ENCODE results near the gene RELN.

RELN gene

DNA sequence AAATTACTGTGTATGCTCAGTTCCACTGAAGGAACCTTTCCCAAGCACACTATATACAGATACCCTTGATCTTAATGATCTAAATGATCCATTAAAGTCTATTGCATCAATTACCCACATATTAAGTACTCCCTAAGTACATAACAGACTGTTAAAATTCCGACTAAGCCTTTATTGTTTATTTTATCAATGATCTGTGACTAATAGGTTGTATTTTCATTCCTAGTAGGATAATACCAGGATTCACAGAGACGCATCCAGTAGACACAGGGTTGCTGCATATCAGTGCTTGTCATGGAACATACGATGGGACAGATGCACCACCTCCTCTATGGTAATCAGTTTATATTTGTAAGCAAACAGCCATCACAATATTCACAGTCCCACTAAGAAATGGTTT is 383.8 kb downstream of the RELN start:
- H3K27me3 ChIP-seq (replicated peaks in 2 of 5; ENCODE audit: control insufficient read depth in 4 of 5, insufficient read depth in 5 of 5, low read length in 4 of 5) = no peaks in the 10 kb centered on the region
- no peaks in the 10 kb centered on the region for H3K36me3 ChIP-seq (ENCODE audit: control insufficient read depth in 4 of 4, insufficient read depth in 4 of 4, low read length in 3 of 4)
- DNase-seq = no peak
- POLR2A ChIA-PET = no interaction called here
- no peaks in the 10 kb centered on the region for H3K9me3 ChIP-seq (ENCODE audit: control extremely low read depth in 1 of 5, control insufficient read depth in 4 of 5, insufficient read depth in 2 of 5, low read depth in 1 of 5, low read length in 4 of 5)
- CTCF ChIA-PET = no interaction called here
- H3K4me3 ChIP-seq (ENCODE audit: control insufficient read depth in 1 of 7, extremely low read depth in 1 of 7, insufficient read depth in 4 of 7, low read depth in 2 of 7, low read length in 6 of 7) = no peak overlapping the region
- H3K27ac ChIP-seq (ENCODE audit: insufficient read depth in 1 of 2, low read depth in 1 of 2, low read length in 2 of 2, poor library complexity in 1 of 2, severe bottlenecking in 2 of 2) = no peak overlapping the region
- 100% methylated on average over 1 of the region's 3 CpGs for WGBS (ENCODE audit: insufficient coverage)
- no peaks in the 10 kb centered on the region for H3K4me1 ChIP-seq (ENCODE audit: control extremely low read depth in 1 of 4, control insufficient read depth in 4 of 4, insufficient read depth in 4 of 4, low read length in 3 of 4)

DNA sequence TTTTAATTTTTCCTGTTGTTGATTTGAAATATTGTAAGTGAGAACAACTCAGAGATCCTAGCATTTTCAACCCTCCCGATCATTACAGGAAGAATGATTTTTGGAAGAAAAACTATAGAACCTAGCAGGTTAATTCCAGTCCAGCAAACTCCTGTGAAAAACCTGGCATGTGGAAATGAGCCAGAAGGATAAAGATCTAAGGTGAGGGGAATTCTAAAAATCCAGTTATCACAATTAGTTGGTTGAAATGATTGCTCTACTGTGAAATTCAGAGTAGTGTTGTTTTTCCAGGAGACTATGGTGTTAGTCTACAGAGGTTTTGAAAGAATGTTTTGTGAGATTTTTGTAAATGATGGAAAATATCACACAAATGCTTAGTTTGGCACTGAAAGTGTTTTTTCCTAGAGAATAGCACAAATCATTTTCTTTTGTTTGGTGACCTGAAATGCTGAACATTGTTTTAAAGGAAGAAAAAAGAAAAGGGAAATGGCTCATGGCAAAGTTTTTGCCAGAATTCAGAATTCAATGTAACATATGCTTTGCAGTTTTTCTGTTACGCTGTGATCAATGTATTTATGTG is 391.0 kb downstream of the RELN start:
- H3K36me3 ChIP-seq (ENCODE audit: control insufficient read depth in 4 of 4, insufficient read depth in 4 of 4, low read length in 3 of 4) = no peaks in the 10 kb centered on the region
- CTCF ChIA-PET = no interaction called here
- 100% methylated on average over 1 of the region's 2 CpGs for WGBS (ENCODE audit: insufficient coverage)
- no peak for DNase-seq
- H3K4me1 ChIP-seq (ENCODE audit: control extremely low read depth in 1 of 4, control insufficient read depth in 4 of 4, insufficient read depth in 4 of 4, low read length in 3 of 4) = no peaks in the 10 kb centered on the region
- no peak overlapping the region for H3K27ac ChIP-seq (ENCODE audit: insufficient read depth in 1 of 2, low read depth in 1 of 2, low read length in 2 of 2, poor library complexity in 1 of 2, severe bottlenecking in 2 of 2)
- no peak overlapping the region for H3K4me3 ChIP-seq (ENCODE audit: control insufficient read depth in 1 of 7, extremely low read depth in 1 of 7, insufficient read depth in 4 of 7, low read depth in 2 of 7, low read length in 6 of 7)
- POLR2A ChIA-PET = no interaction called here
- H3K27me3 ChIP-seq (replicated peaks in 2 of 5; ENCODE audit: control insufficient read depth in 4 of 5, insufficient read depth in 5 of 5, low read length in 4 of 5) = no peaks in the 10 kb centered on the region
- H3K9me3 ChIP-seq (ENCODE audit: control extremely low read depth in 1 of 5, control insufficient read depth in 4 of 5, insufficient read depth in 2 of 5, low read depth in 1 of 5, low read length in 4 of 5) = no peaks in the 10 kb centered on the region

GRCh38 chr7:103597606-103598005 is 391.9 kb downstream of the RELN start:
- Histone ChIP-seq H3K4me3 (ENCODE audit: control insufficient read depth in 1 of 7, extremely low read depth in 1 of 7, insufficient read depth in 4 of 7, low read depth in 2 of 7, low read length in 6 of 7) (no peak overlapping the region), H3K4me1 (ENCODE audit: control extremely low read depth in 1 of 4, control insufficient read depth in 4 of 4, insufficient read depth in 4 of 4, low read length in 3 of 4) (no peaks in the 10 kb centered on the region), H3K9me3 (ENCODE audit: control extremely low read depth in 1 of 5, control insufficient read depth in 4 of 5, insufficient read depth in 2 of 5, low read depth in 1 of 5, low read length in 4 of 5) (no peaks in the 10 kb centered on the region), H3K36me3 (ENCODE audit: control insufficient read depth in 4 of 4, insufficient read depth in 4 of 4, low read length in 3 of 4) (no peaks in the 10 kb centered on the region), H3K27me3 (replicated peaks in 2 of 5; ENCODE audit: control insufficient read depth in 4 of 5, insufficient read depth in 5 of 5, low read length in 4 of 5) (no peaks in the 10 kb centered on the region), H3K27ac (ENCODE audit: insufficient read depth in 1 of 2, low read depth in 1 of 2, low read length in 2 of 2, poor library complexity in 1 of 2, severe bottlenecking in 2 of 2) (no peak overlapping the region)
- DNase-seq = no peak
- ChIA-PET POLR2A (no interaction called here), CTCF (no interaction called here)
- WGBS (ENCODE audit: insufficient coverage) = no CpG with 5 or more reads among the region's 2 CpGs

- POLR2A ChIA-PET = interaction anchor here (0.6 kb wide), 1 partner anchor 14 kb away, joined by 3 read pairs; no protein-coding TSS in a partner anchor
Measured at GRCh38 chr7:103594186-103594585, 395.3 kb downstream of the RELN start.

GRCh38 chr7:103593691-103594090 is 395.8 kb downstream of the RELN start:
- ChIA-PET CTCF (no interaction called here), POLR2A (interaction anchor here (0.6 kb wide), 1 partner anchor 13 kb away, joined by 3 read pairs; no protein-coding TSS in a partner anchor)
- Histone ChIP-seq H3K27me3 (replicated peaks in 2 of 5; ENCODE audit: control insufficient read depth in 4 of 5, insufficient read depth in 5 of 5, low read length in 4 of 5) (no peaks in the 10 kb centered on the region), H3K27ac (ENCODE audit: insufficient read depth in 1 of 2, low read depth in 1 of 2, low read length in 2 of 2, poor library complexity in 1 of 2, severe bottlenecking in 2 of 2) (no peak overlapping the region), H3K4me1 (ENCODE audit: control extremely low read depth in 1 of 4, control insufficient read depth in 4 of 4, insufficient read depth in 4 of 4, low read length in 3 of 4) (no peaks in the 10 kb centered on the region), H3K36me3 (ENCODE audit: control insufficient read depth in 4 of 4, insufficient read depth in 4 of 4, low read length in 3 of 4) (no peaks in the 10 kb centered on the region), H3K9me3 (ENCODE audit: control extremely low read depth in 1 of 5, control insufficient read depth in 4 of 5, insufficient read depth in 2 of 5, low read depth in 1 of 5, low read length in 4 of 5) (no peaks in the 10 kb centered on the region), H3K4me3 (ENCODE audit: control insufficient read depth in 1 of 7, extremely low read depth in 1 of 7, insufficient read depth in 4 of 7, low read depth in 2 of 7, low read length in 6 of 7) (no peak overlapping the region)
- WGBS (ENCODE audit: insufficient coverage) = no CpG with 5 or more reads among the region's 2 CpGs
- no peak for DNase-seq

More at GRCh38 chr7:103594186-103594585, 395.3 kb downstream of the RELN start:
- H3K27me3 ChIP-seq (replicated peaks in 2 of 5; ENCODE audit: control insufficient read depth in 4 of 5, insufficient read depth in 5 of 5, low read length in 4 of 5) = no peaks in the 10 kb centered on the region
- H3K36me3 ChIP-seq (ENCODE audit: control insufficient read depth in 4 of 4, insufficient read depth in 4 of 4, low read length in 3 of 4) = no peaks in the 10 kb centered on the region
- no peak overlapping the region for H3K27ac ChIP-seq (ENCODE audit: insufficient read depth in 1 of 2, low read depth in 1 of 2, low read length in 2 of 2, poor library complexity in 1 of 2, severe bottlenecking in 2 of 2)
- DNase-seq = no peak
- no peaks in the 10 kb centered on the region for H3K4me1 ChIP-seq (ENCODE audit: control extremely low read depth in 1 of 4, control insufficient read depth in 4 of 4, insufficient read depth in 4 of 4, low read length in 3 of 4)
- no peak overlapping the region for H3K4me3 ChIP-seq (ENCODE audit: control insufficient read depth in 1 of 7, extremely low read depth in 1 of 7, insufficient read depth in 4 of 7, low read depth in 2 of 7, low read length in 6 of 7)
- CTCF ChIA-PET = no interaction called here
- H3K9me3 ChIP-seq (ENCODE audit: control extremely low read depth in 1 of 5, control insufficient read depth in 4 of 5, insufficient read depth in 2 of 5, low read depth in 1 of 5, low read length in 4 of 5) = no peaks in the 10 kb centered on the region
- WGBS (ENCODE audit: insufficient coverage) = 97% methylated on average over 5 of the region's 5 CpGs

DNA sequence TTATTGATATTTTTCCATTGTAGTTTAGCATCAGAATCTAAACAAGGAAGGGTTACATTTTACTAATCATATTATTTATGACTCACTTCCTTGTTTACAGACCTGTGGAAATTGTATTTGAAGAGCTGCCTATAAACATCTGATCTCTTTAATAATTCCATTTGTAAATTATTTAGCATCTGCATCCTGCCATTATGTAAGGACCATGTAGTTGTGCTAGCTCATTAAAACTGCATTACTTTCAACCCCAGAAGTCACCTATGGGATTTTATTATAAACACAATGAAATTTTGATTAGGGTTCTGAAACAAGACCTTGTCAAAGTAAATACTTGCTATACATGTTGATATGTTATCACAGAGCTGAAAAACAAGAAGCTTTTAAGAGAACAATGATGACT is 396.6 kb downstream of the RELN start:
- Histone ChIP-seq H3K27ac (ENCODE audit: insufficient read depth in 1 of 2, low read depth in 1 of 2, low read length in 2 of 2, poor library complexity in 1 of 2, severe bottlenecking in 2 of 2) (no peak overlapping the region), H3K36me3 (ENCODE audit: control insufficient read depth in 4 of 4, insufficient read depth in 4 of 4, low read length in 3 of 4) (no peaks in the 10 kb centered on the region), H3K4me1 (ENCODE audit: control extremely low read depth in 1 of 4, control insufficient read depth in 4 of 4, insufficient read depth in 4 of 4, low read length in 3 of 4) (no peaks in the 10 kb centered on the region), H3K27me3 (replicated peaks in 2 of 5; ENCODE audit: control insufficient read depth in 4 of 5, insufficient read depth in 5 of 5, low read length in 4 of 5) (no peaks in the 10 kb centered on the region), H3K9me3 (ENCODE audit: control extremely low read depth in 1 of 5, control insufficient read depth in 4 of 5, insufficient read depth in 2 of 5, low read depth in 1 of 5, low read length in 4 of 5) (no peaks in the 10 kb centered on the region), H3K4me3 (ENCODE audit: control insufficient read depth in 1 of 7, extremely low read depth in 1 of 7, insufficient read depth in 4 of 7, low read depth in 2 of 7, low read length in 6 of 7) (no peak overlapping the region)
- CTCF ChIA-PET = no interaction called here
- POLR2A ChIA-PET = no interaction called here
- no peak for DNase-seq

- ChIA-PET CTCF (no interaction called here), POLR2A (no interaction called here)
Measured at GRCh38 chr7:103592187-103592586, 397.3 kb downstream of the RELN start.

More at GRCh38 chr7:103592187-103592586, 397.3 kb downstream of the RELN start:
- H3K27ac ChIP-seq (ENCODE audit: insufficient read depth in 1 of 2, low read depth in 1 of 2, low read length in 2 of 2, poor library complexity in 1 of 2, severe bottlenecking in 2 of 2) = no peak overlapping the region
- H3K27me3 ChIP-seq (replicated peaks in 2 of 5; ENCODE audit: control insufficient read depth in 4 of 5, insufficient read depth in 5 of 5, low read length in 4 of 5) = no peaks in the 10 kb centered on the region
- 100% methylated on average over 1 of the region's 1 CpG for WGBS (ENCODE audit: insufficient coverage)
- H3K4me3 ChIP-seq (ENCODE audit: control insufficient read depth in 1 of 7, extremely low read depth in 1 of 7, insufficient read depth in 4 of 7, low read depth in 2 of 7, low read length in 6 of 7) = no peak overlapping the region
- no peaks in the 10 kb centered on the region for H3K4me1 ChIP-seq (ENCODE audit: control extremely low read depth in 1 of 4, control insufficient read depth in 4 of 4, insufficient read depth in 4 of 4, low read length in 3 of 4)
- H3K9me3 ChIP-seq (ENCODE audit: control extremely low read depth in 1 of 5, control insufficient read depth in 4 of 5, insufficient read depth in 2 of 5, low read depth in 1 of 5, low read length in 4 of 5) = no peaks in the 10 kb centered on the region
- no peak for DNase-seq
- H3K36me3 ChIP-seq (ENCODE audit: control insufficient read depth in 4 of 4, insufficient read depth in 4 of 4, low read length in 3 of 4) = no peaks in the 10 kb centered on the region
